Measurements from ENCODE around the gene COL4A2. TPM values are rescaled to one million over a fixed set of nuclear protein-coding genes. Genes with fewer than 3 reads are reported as not detected.

COL4A2 gene
- total RNA-seq (2014; rRNA removed; shearing (Covaris generic)): 177 and 218 TPM in 2 replicates

- peak; percentile 51 for DNase-seq (ENCODE audit: low spot score)
Measured at GRCh38 chr13:110306960-110307766, at the start of gene COL4A2, which contains the start of gene COL4A1. Gene COL4A2, plus strand, starts transcription at chr13:110307284. Its CDS starts 620 bp downstream, at chr13:110307904. Gene COL4A1, minus strand, starts transcription at chr13:110307157. Its CDS starts 130 bp downstream, at chr13:110307027.

GRCh38 chr13:110257408-110257807 is 49.7 kb upstream of the COL4A2 start:
- DNase-seq (ENCODE audit: low spot score): no peak

GRCh38 chr13:110258876-110259631 is 48.0 kb upstream of the COL4A2 start:
- DNase-seq (ENCODE audit: low spot score): peak; percentile 65

- DNase-seq (ENCODE audit: low spot score): no peak
Measured at GRCh38 chr13:110259651-110260050, 47.4 kb upstream of the COL4A2 start.

GRCh38 chr13:110261166-110262081 is 45.7 kb upstream of the COL4A2 start:
- DNase-seq (ENCODE audit: low spot score): peak; percentile 80

GRCh38 chr13:110262082-110262436 is 45.0 kb upstream of the COL4A2 start:
- DNase-seq (ENCODE audit: low spot score): no peak

- DNase-seq (ENCODE audit: low spot score): no peak
Measured at GRCh38 chr13:110262508-110263291, 44.4 kb upstream of the COL4A2 start.

- DNase-seq (ENCODE audit: low spot score): no peak
Measured at GRCh38 chr13:110263404-110263803, 43.7 kb upstream of the COL4A2 start.

- DNase-seq (ENCODE audit: low spot score): no peak
Measured at GRCh38 chr13:110263888-110264287, 43.2 kb upstream of the COL4A2 start.

GRCh38 chr13:110264685-110265275 is 42.3 kb upstream of the COL4A2 start:
- DNase-seq (ENCODE audit: low spot score): no peak

- no peak for DNase-seq (ENCODE audit: low spot score)
Measured at GRCh38 chr13:110265341-110265681, 41.8 kb upstream of the COL4A2 start.

GRCh38 chr13:110265682-110266430 is 41.2 kb upstream of the COL4A2 start:
- no peak for DNase-seq (ENCODE audit: low spot score)

- no peak for DNase-seq (ENCODE audit: low spot score)
Measured at GRCh38 chr13:110266431-110266809, 40.7 kb upstream of the COL4A2 start.

- DNase-seq (ENCODE audit: low spot score): no peak
Measured at GRCh38 chr13:110266983-110267382, 40.1 kb upstream of the COL4A2 start.

- DNase-seq (ENCODE audit: low spot score): no peak
Measured at GRCh38 chr13:110268061-110268460, 39.0 kb upstream of the COL4A2 start.

GRCh38 chr13:110268576-110269185 is 38.4 kb upstream of the COL4A2 start:
- DNase-seq (ENCODE audit: low spot score): no peak

- no peak for DNase-seq (ENCODE audit: low spot score)
Measured at GRCh38 chr13:110269509-110270185, 37.4 kb upstream of the COL4A2 start.

GRCh38 chr13:110270507-110270906 is 36.6 kb upstream of the COL4A2 start:
- DNase-seq (ENCODE audit: low spot score): no peak

- no peak for DNase-seq (ENCODE audit: low spot score)
Measured at GRCh38 chr13:110271313-110271712, 35.8 kb upstream of the COL4A2 start.
